Muscle layer of duodenum (tissue), 2 donors: ENCODE measurements around the gene TKT.

Source experiments
- H3K27ac ChIP-seq: one replicate; pipeline ENCODE4 v1.7.0; 2013; ENCODE audit warnings: mild to moderate bottlenecking, low read length
- H3K27me3 ChIP-seq: one replicate; pipeline ENCODE4 v1.7.0; 2013; ENCODE audit warnings: low read depth, mild to moderate bottlenecking, control low read depth, low read length
- H3K36me3 ChIP-seq, 2 donors: one replicate each; pipeline ENCODE4 v1.7.0; 2013; ENCODE audit warnings: low read length in 2 of 2, control low read depth in 1 of 2, mild to moderate bottlenecking in 1 of 2; ENCODE audit not compliant: insufficient read depth in 2 of 2, control insufficient read depth in 1 of 2
- H3K4me1 ChIP-seq, 2 donors: one replicate each; pipeline ENCODE4 v1.7.0; 2013; ENCODE audit warnings: low read length in 2 of 2, mild to moderate bottlenecking in 2 of 2, control low read depth in 1 of 2, moderate library complexity in 1 of 2; ENCODE audit not compliant: insufficient read depth in 2 of 2, control insufficient read depth in 1 of 2
- H3K4me3 ChIP-seq, 2 donors: one replicate each; pipeline ENCODE4 v1.7.0; 2013; ENCODE audit warnings: low read length in 2 of 2, low read depth in 1 of 2, mild to moderate bottlenecking in 1 of 2
- H3K9me3 ChIP-seq, 2 donors: one replicate each; pipeline ENCODE4 v1.7.0; 2013; ENCODE audit warnings: low read length in 2 of 2, control low read depth in 1 of 2, mild to moderate bottlenecking in 1 of 2; ENCODE audit not compliant: control insufficient read depth in 1 of 2
- donor health status: healthy.

TKT gene

GRCh38 chr3:53200501-53201498, 55.0 kb downstream of the TKT start:
- H3K9me3 ChIP-seq, result no peaks in the 10 kb centered on the region
- H3K4me1 ChIP-seq, result peaks cover 0 to 5% of the 10 kb centered on the region in 2 donors
- H3K36me3 ChIP-seq, result no peaks in the 10 kb centered on the region
- H3K4me3 ChIP-seq, result no peak overlapping the region
- no peak overlapping the region for H3K27ac ChIP-seq
- no peaks in the 10 kb centered on the region for H3K27me3 ChIP-seq

GRCh38 chr3:53199834-53200233, 56.0 kb downstream of the TKT start:
- no peaks in the 10 kb centered on the region for H3K36me3 ChIP-seq
- H3K9me3 ChIP-seq, result no peaks in the 10 kb centered on the region
- peaks cover 0 to 14% of the 10 kb centered on the region in 2 donors for H3K4me1 ChIP-seq
- no peak overlapping the region for H3K27ac ChIP-seq
- no peak overlapping the region for H3K4me3 ChIP-seq
- no peaks in the 10 kb centered on the region for H3K27me3 ChIP-seq

- Histone ChIP-seq H3K36me3 (no peaks in the 10 kb centered on the region), H3K9me3 (no peaks in the 10 kb centered on the region), H3K27ac (no peak overlapping the region), H3K27me3 (no peaks in the 10 kb centered on the region), H3K4me3 (no peak overlapping the region), H3K4me1 (peaks cover 0 to 23% of the 10 kb centered on the region in 2 donors)
These were observed 56.8 kb downstream of the TKT start for GRCh38 chr3:53198996-53199395.

GRCh38 chr3:53198256-53198977, 57.4 kb downstream of the TKT start:
- Histone ChIP-seq H3K27ac (no peak overlapping the region), H3K4me1 (peaks cover 0 to 29% of the 10 kb centered on the region in 2 donors), H3K4me3 (no peak overlapping the region), H3K36me3 (no peaks in the 10 kb centered on the region), H3K27me3 (no peaks in the 10 kb centered on the region), H3K9me3 (no peaks in the 10 kb centered on the region)

- Histone ChIP-seq H3K36me3 (peaks cover 3 to 5% of the 10 kb centered on the region in 2 donors), H3K4me1 (peaks cover 0 to 33% of the 10 kb centered on the region in 2 donors), H3K9me3 (no peaks in the 10 kb centered on the region), H3K27me3 (no peaks in the 10 kb centered on the region), H3K4me3 (no peak overlapping the region), H3K27ac (no peak overlapping the region)
These were observed 59.0 kb downstream of the TKT start for GRCh38 chr3:53196575-53197407.

- Histone ChIP-seq H3K4me1 (peaks cover 0 to 33% of the 10 kb centered on the region in 2 donors), H3K36me3 (peaks cover 3 to 9% of the 10 kb centered on the region in 2 donors), H3K4me3 (no peak overlapping the region), H3K27me3 (no peaks in the 10 kb centered on the region), H3K27ac (no peak overlapping the region), H3K9me3 (no peaks in the 10 kb centered on the region)
These were observed 59.9 kb downstream of the TKT start for GRCh38 chr3:53195602-53196574.

GRCh38 chr3:53195066-53195450, 60.8 kb downstream of the TKT start:
- Histone ChIP-seq H3K9me3 (no peaks in the 10 kb centered on the region), H3K27me3 (no peaks in the 10 kb centered on the region), H3K4me1 (peaks cover 0 to 33% of the 10 kb centered on the region in 2 donors), H3K27ac (no peak overlapping the region), H3K36me3 (peaks cover 4 to 12% of the 10 kb centered on the region in 2 donors), H3K4me3 (no peak overlapping the region)

- peak overlapping the region; percentile 65 for H3K27ac ChIP-seq
- H3K36me3 ChIP-seq, result peaks cover 11 to 18% of the 10 kb centered on the region in 2 donors
- peaks cover 0 to 33% of the 10 kb centered on the region in 2 donors for H3K4me1 ChIP-seq
- H3K9me3 ChIP-seq, result no peaks in the 10 kb centered on the region
- H3K4me3 ChIP-seq, result no peak overlapping the region
- H3K27me3 ChIP-seq, result no peaks in the 10 kb centered on the region
These were observed 61.4 kb downstream of the TKT start for GRCh38 chr3:53194210-53195065.

- peak overlapping the region; percentile 65 for H3K27ac ChIP-seq
These were observed 62.2 kb downstream of the TKT start for GRCh38 chr3:53193466-53194209.

More at GRCh38 chr3:53193466-53194209, 62.2 kb downstream of the TKT start:
- H3K4me1 ChIP-seq, result peaks cover 0 to 33% of the 10 kb centered on the region in 2 donors
- H3K4me3 ChIP-seq, result no peak overlapping the region
- H3K9me3 ChIP-seq, result no peaks in the 10 kb centered on the region
- H3K27me3 ChIP-seq, result no peaks in the 10 kb centered on the region
- H3K36me3 ChIP-seq, result peaks cover 16 to 26% of the 10 kb centered on the region in 2 donors
